ENCODE data around the gene OR10R2. TPM values are rescaled to one million over a fixed set of nuclear protein-coding genes. Genes with fewer than 3 reads are reported as not detected.
A peak's percentile ranks its signal among the peaks of the same experiment; 100 is the strongest.
"Not testable (repeated sequence)": the region's sequence is repeated elsewhere in the genome, so short reads cannot be mapped to it uniquely, and the experiment has no call there.

OR10R2 gene, protein sequence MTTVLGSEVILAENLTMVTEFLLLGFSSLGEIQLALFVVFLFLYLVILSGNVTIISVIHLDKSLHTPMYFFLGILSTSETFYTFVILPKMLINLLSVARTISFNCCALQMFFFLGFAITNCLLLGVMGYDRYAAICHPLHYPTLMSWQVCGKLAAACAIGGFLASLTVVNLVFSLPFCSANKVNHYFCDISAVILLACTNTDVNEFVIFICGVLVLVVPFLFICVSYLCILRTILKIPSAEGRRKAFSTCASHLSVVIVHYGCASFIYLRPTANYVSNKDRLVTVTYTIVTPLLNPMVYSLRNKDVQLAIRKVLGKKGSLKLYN
- not detected for total RNA-seq

DNA sequence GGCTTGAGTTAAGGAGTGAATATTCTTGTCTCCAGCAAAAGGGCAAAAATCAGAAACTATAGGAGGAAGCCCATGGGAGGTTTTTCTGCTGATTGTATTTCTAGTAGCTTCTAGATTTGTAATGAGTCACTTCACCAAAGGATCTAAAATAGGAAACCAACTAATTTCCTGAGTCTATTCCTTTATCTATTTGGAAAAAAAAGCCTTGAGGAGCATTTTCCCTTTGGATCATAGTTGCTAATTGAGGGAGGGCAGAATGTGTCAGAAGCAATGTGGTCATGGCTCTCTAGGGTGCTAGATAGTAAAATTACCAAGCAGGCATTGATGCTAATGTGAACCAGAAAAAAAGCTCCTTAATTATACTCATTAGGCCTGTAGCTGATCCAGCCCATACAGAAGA is at the start of gene OR10R2:
OR10R2 (plus strand) TSS at position 301 of the 400 bp plus-strand sequence. CDS start 106 bp downstream, outside the sequence.
- ATAC-seq (replicated peaks in 6 of 8), result no peak
- no peaks in the 10 kb centered on the region for H3K4me1 ChIP-seq (replicated peaks in 1 of 2)

DNA sequence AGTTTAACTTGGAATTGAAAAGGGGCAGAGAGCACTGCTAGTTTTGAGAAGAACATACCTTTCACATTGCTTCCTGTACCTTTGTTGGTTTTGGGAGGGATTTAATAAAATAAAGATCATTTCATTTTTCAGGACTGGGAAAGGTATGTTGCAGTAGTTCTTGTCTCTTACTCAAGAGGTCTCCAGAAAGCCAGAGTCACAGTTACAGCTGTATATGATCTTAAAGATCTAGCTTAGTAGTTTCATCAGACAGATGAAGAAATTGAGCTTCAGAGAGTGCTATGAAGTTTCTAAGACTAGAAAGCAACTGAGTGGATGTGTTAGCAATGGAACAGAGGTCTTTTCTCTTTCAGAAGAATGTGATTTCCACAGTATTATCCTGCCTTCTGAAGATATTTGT is 47.0 kb upstream of the OR10R2 start:
- Histone ChIP-seq H3K4me3 (no peak overlapping the region), H3K4me1 (replicated peaks in 1 of 2) (no peaks in the 10 kb centered on the region), H3K27ac (no peak overlapping the region)
- ATAC-seq (replicated peaks in 6 of 8), result no peak
- in situ Hi-C loops (cut with MboI; ENCODE audit: low pct_unique_long_range_greater_than_20kb in 2 of 9, low sequenced_read_pairs in 9 of 9, unreplicated experiment in 9 of 9), result no loop called here

More for the DNA sequence above, at the start of gene OR10R2:
- no peak within 1 kb of the TSS for H3K4me3 ChIP-seq
- in situ Hi-C loops (cut with MboI; ENCODE audit: low pct_unique_long_range_greater_than_20kb in 2 of 9, low sequenced_read_pairs in 9 of 9, unreplicated experiment in 9 of 9), result no loop called here
- no peak within 1 kb of the TSS for H3K27ac ChIP-seq

DNA sequence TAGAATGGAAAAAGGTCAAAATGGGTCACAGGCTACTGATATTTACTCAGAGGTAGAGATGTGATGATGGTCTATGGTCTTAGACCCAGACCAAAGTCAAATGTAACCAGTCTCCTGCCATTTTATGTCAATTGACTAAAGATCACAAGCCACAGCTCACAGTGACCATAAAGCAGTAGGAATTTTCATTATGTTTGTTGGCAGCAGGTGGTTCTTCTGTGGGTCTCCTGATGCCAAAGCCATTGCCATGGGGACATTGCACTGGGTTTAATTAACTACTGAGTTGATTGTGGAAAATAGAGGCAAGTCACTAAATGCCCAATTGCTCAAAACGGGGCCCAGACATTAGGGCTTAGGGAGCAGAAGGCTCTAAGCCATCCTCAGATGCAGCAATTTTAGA is 45.9 kb upstream of the OR10R2 start, which contains the start of gene OR10K2:
OR10K2 (minus strand) TSS at position 101 of the 400 bp plus-strand sequence. CDS start 5,371 bp downstream, outside the sequence.
- Histone ChIP-seq H3K4me1 (replicated peaks in 1 of 2) (no peaks in the 10 kb centered on the region), H3K4me3 (no peak within 1 kb of the TSS), H3K27ac (no peak within 1 kb of the TSS)
- in situ Hi-C loops (cut with MboI; ENCODE audit: low pct_unique_long_range_greater_than_20kb in 2 of 9, low sequenced_read_pairs in 9 of 9, unreplicated experiment in 9 of 9), result no loop called here
- ATAC-seq (replicated peaks in 6 of 8), result no peak
- WGBS, 10 experiments, result 0 to 86% (median 60%) methylated on average over 1 of the region's 1 CpG; no CpG with 5 or more reads in 3 of the 10 experiments

DNA sequence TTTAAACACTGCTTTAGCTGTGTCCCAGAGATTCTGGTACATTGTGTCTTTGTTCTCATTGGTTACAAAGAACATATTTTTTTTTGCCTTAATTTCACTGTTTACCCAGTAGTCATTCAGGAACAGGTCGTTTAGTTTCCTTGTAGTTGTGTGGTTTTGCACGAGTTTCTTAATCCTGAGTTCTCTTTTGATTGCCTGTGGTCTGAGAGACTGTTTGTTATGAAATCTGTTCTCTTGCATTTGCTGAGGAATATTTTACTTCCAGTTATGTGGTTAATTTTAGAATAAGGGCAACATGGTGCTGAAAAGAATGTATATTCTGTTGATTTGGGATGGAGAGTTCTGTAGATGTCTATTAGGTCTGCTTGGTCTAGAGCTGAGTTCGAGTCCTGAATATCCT is 41.9 kb upstream of the OR10R2 start:
- H3K27ac ChIP-seq; ATAC-seq (replicated peaks in 6 of 8); H3K4me3 ChIP-seq; in situ Hi-C loops (cut with MboI; ENCODE audit: low pct_unique_long_range_greater_than_20kb in 2 of 9, low sequenced_read_pairs in 9 of 9, unreplicated experiment in 9 of 9); H3K4me1 ChIP-seq (replicated peaks in 1 of 2): not testable (repeated sequence)
- 0 to 100% (median 19%) methylated on average over 1 to 3 of the region's 3 CpGs; no CpG with 5 or more reads in 1 of the 10 experiments for WGBS, 10 experiments

DNA sequence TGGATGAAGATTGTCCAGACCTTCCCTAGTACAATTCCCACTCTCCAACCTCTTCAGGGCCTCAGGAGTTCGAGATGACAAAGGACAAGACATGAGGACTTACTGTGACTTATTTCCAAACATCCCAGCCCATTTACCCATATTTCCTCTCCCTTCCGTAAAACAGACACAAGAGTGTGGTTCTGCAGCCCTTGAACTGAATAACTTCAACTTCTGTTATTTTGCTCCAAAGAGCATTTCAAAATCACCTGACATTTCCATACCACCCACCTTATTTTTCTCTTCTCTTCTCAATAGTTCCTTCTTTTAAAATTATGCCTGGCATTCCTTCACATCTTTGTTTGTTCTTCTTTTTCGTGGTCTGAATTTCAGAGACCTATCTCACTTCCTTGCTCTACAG is 37.3 kb upstream of the OR10R2 start:
- in situ Hi-C loops (cut with MboI; ENCODE audit: low pct_unique_long_range_greater_than_20kb in 2 of 9, low sequenced_read_pairs in 9 of 9, unreplicated experiment in 9 of 9), result no loop called here
- Histone ChIP-seq H3K4me3 (no peak overlapping the region), H3K27ac (no peak overlapping the region), H3K4me1 (replicated peaks in 1 of 2) (no peaks in the 10 kb centered on the region)
- no peak for ATAC-seq (replicated peaks in 6 of 8)
- 0 to 90% (median 47%) methylated on average over 2 to 3 of the region's 3 CpGs for WGBS, 10 experiments

DNA sequence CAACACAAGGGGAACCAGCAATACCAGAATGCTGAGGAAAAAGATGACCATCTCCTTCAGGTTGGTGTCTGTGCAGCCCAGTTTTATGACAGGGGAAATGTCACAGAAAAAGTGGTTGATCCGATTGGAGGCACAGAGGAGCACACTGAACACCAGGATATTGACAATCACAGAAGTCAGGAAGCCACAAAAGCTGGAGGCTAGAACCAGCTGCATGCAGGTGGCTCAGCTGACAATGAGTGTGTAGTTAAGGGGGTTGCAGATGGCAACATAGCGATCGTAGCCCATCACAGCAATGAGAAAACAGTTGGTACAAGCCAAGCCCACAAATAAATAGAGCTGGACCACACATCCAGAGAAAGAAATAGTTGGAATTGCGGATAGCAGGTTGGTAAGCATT is 26.6 kb upstream of the OR10R2 start:
- H3K4me1 ChIP-seq (replicated peaks in 1 of 2), result no peaks in the 10 kb centered on the region
- H3K4me3 ChIP-seq, result no peak overlapping the region
- 0 to 90% (median 67%) methylated on average over 2 to 4 of the region's 4 CpGs; no CpG with 5 or more reads in 1 of the 10 experiments for WGBS, 10 experiments
- no peak overlapping the region for H3K27ac ChIP-seq
- ATAC-seq (replicated peaks in 6 of 8), result no peak
- in situ Hi-C loops (cut with MboI; ENCODE audit: low pct_unique_long_range_greater_than_20kb in 2 of 9, low sequenced_read_pairs in 9 of 9, unreplicated experiment in 9 of 9), result no loop called here

DNA sequence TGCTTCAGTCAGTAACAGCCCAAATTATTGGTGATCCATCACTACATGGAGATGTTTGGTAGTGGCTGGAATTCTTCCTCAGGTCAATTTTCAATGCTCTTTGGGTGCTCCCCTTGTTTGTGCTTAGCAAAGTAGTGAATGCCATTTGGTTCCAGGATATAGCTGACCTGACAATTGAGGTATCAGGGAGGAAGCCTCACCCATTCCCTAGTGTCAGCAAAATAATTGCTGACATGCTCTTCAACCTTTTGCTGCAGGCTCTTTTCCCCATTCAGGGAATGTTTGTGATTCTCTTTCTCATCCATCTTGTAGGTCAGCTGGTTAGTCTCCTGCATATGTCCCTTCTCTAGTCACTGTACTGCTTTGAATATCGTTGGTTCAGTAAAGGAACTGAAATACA is 17.5 kb upstream of the OR10R2 start:
- no peak overlapping the region for H3K27ac ChIP-seq
- H3K4me1 ChIP-seq (replicated peaks in 1 of 2), result no peaks in the 10 kb centered on the region
- in situ Hi-C loops (cut with MboI; ENCODE audit: low pct_unique_long_range_greater_than_20kb in 2 of 9, low sequenced_read_pairs in 9 of 9, unreplicated experiment in 9 of 9), result no loop called here
- ATAC-seq (replicated peaks in 6 of 8), result no peak
- WGBS, 10 experiments, result 0 to 89% (median 41%) methylated on average over 1 of the region's 1 CpG; no CpG with 5 or more reads in 6 of the 10 experiments
- H3K4me3 ChIP-seq, result no peak overlapping the region

DNA sequence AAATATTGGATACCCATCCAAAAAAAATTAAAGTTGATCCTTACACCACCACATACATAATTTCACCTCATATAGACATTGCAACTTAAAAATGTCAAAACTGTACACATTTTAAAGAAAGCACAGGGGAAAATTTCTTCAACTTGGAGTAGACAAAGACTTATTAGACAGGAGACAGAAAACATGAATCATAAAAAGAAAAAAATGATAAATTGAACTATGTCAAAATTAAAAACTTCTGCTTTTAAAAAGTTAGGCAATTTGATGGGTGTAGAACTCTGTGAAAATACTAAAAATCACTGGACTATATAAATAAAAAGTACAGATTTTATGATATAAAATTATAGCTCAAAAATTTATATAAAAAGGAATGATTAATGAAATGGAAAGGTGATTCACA is 14.8 kb upstream of the OR10R2 start:
- Histone ChIP-seq H3K4me1 (replicated peaks in 1 of 2) (no peaks in the 10 kb centered on the region), H3K27ac (no peak overlapping the region), H3K4me3 (no peak overlapping the region)
- ATAC-seq (replicated peaks in 6 of 8), result no peak
- in situ Hi-C loops (cut with MboI; ENCODE audit: low pct_unique_long_range_greater_than_20kb in 2 of 9, low sequenced_read_pairs in 9 of 9, unreplicated experiment in 9 of 9), result no loop called here

DNA sequence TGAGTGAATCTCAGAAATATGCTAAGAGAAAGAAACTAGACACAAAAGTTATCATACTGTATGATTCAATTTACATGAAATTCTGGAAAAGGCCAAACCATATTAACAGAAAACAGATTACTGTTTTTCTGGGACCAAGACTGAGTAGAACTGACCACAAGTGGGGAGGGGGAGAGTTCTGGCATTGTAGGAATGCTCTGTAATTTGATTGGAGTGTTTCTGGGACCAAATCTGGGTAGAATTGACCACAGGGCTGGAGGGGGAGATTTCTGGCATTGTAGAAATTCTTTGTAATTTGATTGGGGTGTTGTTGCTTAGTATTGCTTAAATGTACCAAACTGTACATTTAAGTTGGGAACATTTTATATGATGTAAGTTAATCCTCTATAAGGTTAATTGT is 13.8 kb upstream of the OR10R2 start:
- in situ Hi-C loops (cut with MboI; ENCODE audit: low pct_unique_long_range_greater_than_20kb in 2 of 9, low sequenced_read_pairs in 9 of 9, unreplicated experiment in 9 of 9), result no loop called here
- no peak overlapping the region for H3K27ac ChIP-seq
- H3K4me3 ChIP-seq, result no peak overlapping the region
- ATAC-seq (replicated peaks in 6 of 8), result no peak
- no peaks in the 10 kb centered on the region for H3K4me1 ChIP-seq (replicated peaks in 1 of 2)

DNA sequence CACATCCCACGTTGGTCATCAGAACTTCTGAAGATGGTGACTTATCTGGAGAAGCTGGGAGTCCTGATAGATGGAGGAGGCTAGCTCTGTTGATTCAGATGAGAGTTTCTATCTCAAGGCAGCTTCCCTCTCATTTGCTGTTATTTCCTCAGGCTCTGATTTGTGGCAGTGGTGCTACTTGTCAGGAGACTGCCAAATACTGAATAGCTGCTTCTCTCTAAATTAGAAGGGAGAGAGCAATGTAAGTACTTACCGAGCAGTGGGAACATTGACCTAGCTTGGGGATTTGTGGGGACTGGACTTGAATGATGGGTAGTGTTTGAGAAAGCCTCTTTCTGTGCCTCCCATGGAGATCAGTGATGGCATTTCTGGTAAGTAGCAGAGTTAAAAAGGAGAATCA is 10.5 kb upstream of the OR10R2 start, which contains the start of gene OR10K1:
OR10K1 (plus strand) TSS at position 301 of the 400 bp plus-strand sequence. CDS start 3,728 bp downstream, outside the sequence.
- H3K27ac ChIP-seq, result no peak within 1 kb of the TSS
- in situ Hi-C loops (cut with MboI; ENCODE audit: low pct_unique_long_range_greater_than_20kb in 2 of 9, low sequenced_read_pairs in 9 of 9, unreplicated experiment in 9 of 9), result no loop called here
- H3K4me1 ChIP-seq (replicated peaks in 1 of 2), result no peaks in the 10 kb centered on the region
- no peak for ATAC-seq (replicated peaks in 6 of 8)
- H3K4me3 ChIP-seq, result no peak within 1 kb of the TSS
- WGBS, 10 experiments, result 0 to 79% (median 38%) methylated on average over 1 to 2 of the region's 2 CpGs; no CpG with 5 or more reads in 3 of the 10 experiments

DNA sequence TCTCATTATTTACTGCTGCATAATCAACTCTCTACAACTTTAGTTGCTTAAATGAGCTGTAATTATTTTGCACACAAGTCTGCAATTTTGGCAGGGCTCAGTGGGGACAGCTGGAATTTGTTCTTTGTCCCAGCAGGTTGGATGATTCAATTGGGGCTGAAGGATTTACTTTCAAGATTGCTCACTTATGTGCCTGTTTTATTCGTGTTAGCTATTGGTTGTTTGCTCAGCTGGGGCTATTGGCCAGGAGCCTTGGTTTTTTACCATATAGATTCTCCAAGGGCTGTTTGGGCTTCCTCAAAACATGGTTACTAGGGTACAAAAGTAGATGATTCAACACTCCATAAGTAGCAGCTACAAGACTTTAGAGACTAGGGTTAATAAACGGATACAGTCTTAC is 13.4 kb downstream of the OR10R2 start:
- in situ Hi-C loops (cut with MboI; ENCODE audit: low pct_unique_long_range_greater_than_20kb in 2 of 9, low sequenced_read_pairs in 9 of 9, unreplicated experiment in 9 of 9), result no loop called here
- no peaks in the 10 kb centered on the region for H3K4me1 ChIP-seq (replicated peaks in 1 of 2)
- H3K27ac ChIP-seq, result no peak overlapping the region
- peak in 1 of 8 experiments; percentile 70 for ATAC-seq (replicated peaks in 6 of 8)
- H3K4me3 ChIP-seq, result no peak overlapping the region
- 0 to 55% (median 14%) methylated on average over 1 to 2 of the region's 2 CpGs; no CpG with 5 or more reads in 1 of the 10 experiments for WGBS, 10 experiments

DNA sequence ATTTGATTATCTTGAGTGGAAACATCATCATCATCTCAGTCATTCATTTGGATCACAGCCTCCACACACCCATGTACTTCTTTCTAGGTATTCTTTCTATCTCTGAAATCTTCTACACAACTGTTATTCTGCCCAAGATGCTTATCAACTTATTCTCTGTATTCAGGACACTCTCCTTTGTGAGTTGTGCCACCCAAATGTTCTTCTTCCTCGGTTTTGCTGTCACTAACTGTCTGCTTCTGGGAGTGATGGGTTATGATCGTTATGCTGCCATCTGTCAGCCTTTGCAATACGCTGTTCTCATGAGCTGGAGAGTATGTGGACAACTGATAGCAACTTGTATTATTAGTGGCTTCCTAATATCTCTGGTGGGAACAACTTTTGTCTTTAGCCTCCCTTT is 19.3 kb downstream of the OR10R2 start:
- WGBS, 10 experiments, result 0 to 62% (median 23%) methylated on average over 2 to 3 of the region's 3 CpGs; no CpG with 5 or more reads in 2 of the 10 experiments
- in situ Hi-C loops (cut with MboI; ENCODE audit: low pct_unique_long_range_greater_than_20kb in 2 of 9, low sequenced_read_pairs in 9 of 9, unreplicated experiment in 9 of 9), result no loop called here

DNA sequence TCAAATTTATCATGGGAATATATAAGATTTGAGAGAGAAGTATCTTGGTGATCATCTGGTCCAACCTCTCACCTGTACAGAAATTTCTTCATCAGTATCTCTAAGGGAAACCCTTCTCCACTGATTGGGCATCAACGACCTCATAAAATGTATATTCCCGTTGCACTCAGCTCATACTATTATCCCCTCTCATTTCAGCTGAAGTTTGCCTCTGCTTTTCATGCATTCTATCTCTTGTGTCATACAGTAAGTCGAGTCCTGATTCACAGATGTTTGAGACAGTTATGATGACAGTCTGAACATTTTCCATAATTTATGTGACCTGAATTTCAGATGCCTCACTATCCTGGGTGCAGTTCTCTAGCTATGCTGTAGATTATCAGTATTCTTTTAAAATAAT is 21.0 kb downstream of the OR10R2 start:
- in situ Hi-C loops (cut with MboI; ENCODE audit: low pct_unique_long_range_greater_than_20kb in 2 of 9, low sequenced_read_pairs in 9 of 9, unreplicated experiment in 9 of 9), result no loop called here
- no peaks in the 10 kb centered on the region for H3K4me1 ChIP-seq (replicated peaks in 1 of 2)
- no peak overlapping the region for H3K4me3 ChIP-seq
- ATAC-seq (replicated peaks in 6 of 8), result no peak
- 0 to 94% (median 61%) methylated on average over 1 to 3 of the region's 3 CpGs; no CpG with 5 or more reads in 1 of the 10 experiments for WGBS, 10 experiments
- no peak overlapping the region for H3K27ac ChIP-seq

More for the DNA sequence above, 19.3 kb downstream of the OR10R2 start:
- no peak overlapping the region for H3K4me3 ChIP-seq
- H3K27ac ChIP-seq, result no peak overlapping the region
- no peaks in the 10 kb centered on the region for H3K4me1 ChIP-seq (replicated peaks in 1 of 2)
- no peak for ATAC-seq (replicated peaks in 6 of 8)

DNA sequence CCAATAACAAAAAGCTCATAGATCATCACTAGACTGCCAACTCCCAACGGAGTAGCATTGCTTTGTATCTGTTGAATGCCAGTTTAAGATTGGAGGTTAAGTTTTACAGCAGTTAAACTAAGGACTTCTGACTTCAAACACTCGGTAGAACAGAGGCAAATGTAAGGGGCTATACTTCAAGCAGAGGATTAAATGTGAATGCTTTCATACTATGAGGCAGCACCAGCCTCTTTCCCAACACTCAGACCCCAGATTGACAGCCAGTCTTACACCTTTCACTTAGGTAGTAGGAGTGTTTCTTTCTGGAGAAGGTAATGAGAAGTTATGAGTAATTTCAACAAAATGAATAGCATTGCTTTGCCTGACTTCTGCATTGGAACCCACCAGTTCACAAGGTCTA is 22.8 kb downstream of the OR10R2 start:
- no peak for ATAC-seq (replicated peaks in 6 of 8)
- 0 to 20% (median 0%) methylated on average over 1 to 2 of the region's 2 CpGs; no CpG with 5 or more reads in 2 of the 10 experiments for WGBS, 10 experiments
- no peaks in the 10 kb centered on the region for H3K4me1 ChIP-seq (replicated peaks in 1 of 2)
- H3K4me3 ChIP-seq, result no peak overlapping the region
- in situ Hi-C loops (cut with MboI; ENCODE audit: low pct_unique_long_range_greater_than_20kb in 2 of 9, low sequenced_read_pairs in 9 of 9, unreplicated experiment in 9 of 9), result no loop called here
- H3K27ac ChIP-seq, result no peak overlapping the region

All from motor neuron (in vitro differentiated cells).